Activated CD4-positive, alpha-beta T cell treated with anti-CD3 and anti-CD28 coated beads, Interleukin-2, Interleukin-6, amounts not matched to agents 100 ng/mL and 50 ng/mL, durations not matched to agents 16 hours and 8 hours (primary cell): ENCODE results near the gene TSPAN31.

Experiments
- DNase-seq: peaks from one replicate; pipeline ENCODE4 v3.0.0-alpha.2; 2020

The TSPAN31 gene

GRCh38 chr12:57736741-57737466 lies 7.9 kb upstream of the TSPAN31 start:
- no peak for DNase-seq

GRCh38 chr12:57737467-57738460 lies 7.1 kb upstream of the TSPAN31 start:
- no peak for DNase-seq

- no peak for DNase-seq
Measured at GRCh38 chr12:57738661-57739237, 6.1 kb upstream of the TSPAN31 start, which contains the start of gene AGAP2. AGAP2 (minus strand) TSS chr12:57738742; CDS start chr12:57738246, 496 bp downstream.

- no peak for DNase-seq
Measured at GRCh38 chr12:57739387-57739786, 5.5 kb upstream of the TSPAN31 start.

GRCh38 chr12:57739914-57740538 lies 4.8 kb upstream of the TSPAN31 start:
- no peak for DNase-seq

- peak; percentile 88 for DNase-seq
Measured at GRCh38 chr12:57740656-57741412, 4.0 kb upstream of the TSPAN31 start.

GRCh38 chr12:57741413-57741789 lies 3.4 kb upstream of the TSPAN31 start:
- DNase-seq: no peak

GRCh38 chr12:57741844-57742738 lies 2.7 kb upstream of the TSPAN31 start:
- peak; percentile 92 for DNase-seq

GRCh38 chr12:57743769-57744168 lies 1.1 kb upstream of the TSPAN31 start:
- DNase-seq: no peak

GRCh38 chr12:57744194-57744776 lies 554 bp upstream of the TSPAN31 start:
- DNase-seq: peak; percentile 70

- DNase-seq: no peak
Measured at GRCh38 chr12:57745485-57745881, 644 bp downstream of the TSPAN31 start.

GRCh38 chr12:57746025-57746424 lies 1.2 kb downstream of the TSPAN31 start:
- no peak for DNase-seq

GRCh38 chr12:57749061-57749460 lies 4.2 kb downstream of the TSPAN31 start:
- DNase-seq: no peak

GRCh38 chr12:57750561-57751431 lies 6.0 kb downstream of the TSPAN31 start:
- no peak for DNase-seq

GRCh38 chr12:57751432-57751787 lies 6.6 kb downstream of the TSPAN31 start:
- DNase-seq: no peak

GRCh38 chr12:57751788-57752667 lies 7.2 kb downstream of the TSPAN31 start, which contains the start of gene CDK4:
CDK4 (minus strand) TSS chr12:57752310; CDS start chr12:57751717, 593 bp downstream.
- DNase-seq: peak; percentile 99

GRCh38 chr12:57752668-57753000 lies 7.8 kb downstream of the TSPAN31 start:
- no peak for DNase-seq

- no peak for DNase-seq
Measured at GRCh38 chr12:57753756-57754337, 9.0 kb downstream of the TSPAN31 start.
